ENCODE data around the gene CHIT1.

Gene CHIT1

GRCh38 chr1:203187304-203187685 lies 42.2 kb downstream of the CHIT1 start:
- TF ChIP-seq CTCF (IDR thresholded peaks at IDR 0.05; ENCODE audit: extremely low read depth, insufficient read depth, missing control alignments), result no peak
- DNase-seq (ENCODE audit: low spot score), result no peak
- in situ Hi-C loops (cut with MboI; ENCODE audit: low pct_unique_long_range_greater_than_20kb, low sequenced_read_pairs, unreplicated experiment), result no loop called here

GRCh38 chr1:203186446-203187303 lies 42.8 kb downstream of the CHIT1 start, which contains the start of gene CHI3L1:
TSS of gene CHI3L1 (minus strand) at chr1:203186704. CDS start at chr1:203186623, 81 bp downstream.
- DNase-seq (ENCODE audit: low spot score), result no peak
- in situ Hi-C loops (cut with MboI; ENCODE audit: low pct_unique_long_range_greater_than_20kb, low sequenced_read_pairs, unreplicated experiment), result no loop called here
- TF ChIP-seq CTCF (IDR thresholded peaks at IDR 0.05; ENCODE audit: extremely low read depth, insufficient read depth, missing control alignments), result no peak

- no peak for DNase-seq (ENCODE audit: low spot score)
- TF ChIP-seq CTCF (IDR thresholded peaks at IDR 0.05; ENCODE audit: extremely low read depth, insufficient read depth, missing control alignments), result no peak
- in situ Hi-C loops (cut with MboI; ENCODE audit: low pct_unique_long_range_greater_than_20kb, low sequenced_read_pairs, unreplicated experiment), result no loop called here
Observed at GRCh38 chr1:203186091-203186445, 43.4 kb downstream of the CHIT1 start.

GRCh38 chr1:203185585-203185984 lies 43.9 kb downstream of the CHIT1 start:
- TF ChIP-seq CTCF (IDR thresholded peaks at IDR 0.05; ENCODE audit: extremely low read depth, insufficient read depth, missing control alignments), result no peak
- in situ Hi-C loops (cut with MboI; ENCODE audit: low pct_unique_long_range_greater_than_20kb, low sequenced_read_pairs, unreplicated experiment), result no loop called here
- no peak for DNase-seq (ENCODE audit: low spot score)

GRCh38 chr1:203185061-203185461 lies 44.4 kb downstream of the CHIT1 start:
- in situ Hi-C loops (cut with MboI; ENCODE audit: low pct_unique_long_range_greater_than_20kb, low sequenced_read_pairs, unreplicated experiment), result no loop called here
- DNase-seq (ENCODE audit: low spot score), result no peak
- TF ChIP-seq CTCF (IDR thresholded peaks at IDR 0.05; ENCODE audit: extremely low read depth, insufficient read depth, missing control alignments), result no peak

- TF ChIP-seq CTCF (IDR thresholded peaks at IDR 0.05; ENCODE audit: extremely low read depth, insufficient read depth, missing control alignments), result no peak
- in situ Hi-C loops (cut with MboI; ENCODE audit: low pct_unique_long_range_greater_than_20kb, low sequenced_read_pairs, unreplicated experiment), result no loop called here
- DNase-seq (ENCODE audit: low spot score), result no peak
Observed at GRCh38 chr1:203184467-203184866, 45.0 kb downstream of the CHIT1 start.

Measured in GM13977 (cell line).